Panc1 (cell line): ENCODE results near the gene C18orf32. TPM values are rescaled to one million over a fixed set of nuclear protein-coding genes. Genes with fewer than 3 reads are reported as not detected.

Source experiments
- ATAC-seq: fragments of 200-7000 bp; cut with Tn5 transposase; 2 replicates; pipeline ENCODE4 v1.9.1; 2020; ENCODE audit warnings: mild to moderate bottlenecking, moderate library complexity
- BruUV-seq: library from RNA; stranded (reverse); fragments of 400-500 nt; replicated peaks from 2 replicates; lab custom pipeline; 2021; lab: Mats Ljungman, UMichigan
- CTCF ChIA-PET: fragments of 300-600 bp; sonication (Branson Sonifier 250); formaldehyde crosslinking; loops from one replicate; lab custom pipeline; 2022; ENCODE audit warnings: antibody characterized with exemption; lab: Charles Lee
- POLR2A ChIA-PET: fragments of 300-600 bp; sonication (Branson Sonifier 250); formaldehyde crosslinking; loops from one replicate; lab custom pipeline; 2022; ENCODE audit warnings: antibody characterized with exemption; lab: Charles Lee
- DNase-seq: peaks from one replicate; pipeline ENCODE4 v3.0.0-alpha.2; 2010; ENCODE audit warnings: low read depth, low spot score
- H3K27ac ChIP-seq: 2 replicates; pipeline ENCODE4 v1.5.1; 2011; ENCODE audit warnings: mild to moderate bottlenecking, low read length, inconsistent platforms
- H3K27me3 ChIP-seq: fragments of 200-500 bp; sonication (Bioruptor generic); 2 replicates; pipeline ENCODE4 v1.6.0; 2014; ENCODE audit warnings: low read length, inconsistent platforms; ENCODE audit not compliant: control insufficient read depth, insufficient read depth
- H3K36me3 ChIP-seq: fragments of 200-500 bp; sonication (Bioruptor generic); 2 replicates; pipeline ENCODE4 v1.5.1; 2014; ENCODE audit warnings: inconsistent platforms, mild to moderate bottlenecking, low read length, moderate library complexity; ENCODE audit not compliant: control insufficient read depth, insufficient read depth
- H3K4me1 ChIP-seq: 2 replicates; pipeline ENCODE4 v1.5.1; 2011; ENCODE audit warnings: inconsistent platforms, mild to moderate bottlenecking, low read length, moderate library complexity; ENCODE audit not compliant: control insufficient read depth, insufficient read depth
- H3K4me3 ChIP-seq, 2 experiments: 2 replicates each; pipeline ENCODE4 v1.5.1; 2011 to 2012; ENCODE audit warnings: low read depth in 2 of 2, low read length in 2 of 2, mild to moderate bottlenecking in 2 of 2, inconsistent platforms in 1 of 2, moderate library complexity in 1 of 2
- H3K9me3 ChIP-seq: fragments of 200-500 bp; sonication (Bioruptor generic); 2 replicates; pipeline ENCODE4 v1.5.1; 2014; ENCODE audit warnings: low read depth, mild to moderate bottlenecking, inconsistent platforms, low read length, moderate library complexity; ENCODE audit not compliant: control insufficient read depth, insufficient read depth
- CTCF ChIP-seq: fragments of 450-650 bp; IDR thresholded peaks from 2 replicates; pipeline ENCODE4 v1.5.1; 2017; ENCODE audit warnings: mild to moderate bottlenecking
- POLR2AphosphoS5 ChIP-seq: IDR thresholded peaks from 2 replicates; pipeline ENCODE4 v1.6.1; 2012; ENCODE audit warnings: mild to moderate bottlenecking, low read depth, low read length, moderate library complexity
- SIN3A ChIP-seq: IDR thresholded peaks from 2 replicates; pipeline ENCODE4 v1.6.1; 2012; ENCODE audit warnings: low read depth, mild to moderate bottlenecking, low read length, moderate library complexity, borderline replicate concordance; ENCODE audit not compliant: insufficient read depth
- TCF7L2 ChIP-seq: IDR thresholded peaks from 2 replicates; pipeline ENCODE4 v1.6.1; 2011; ENCODE audit warnings: mild to moderate bottlenecking, low read depth, low read length, inconsistent platforms
- in situ Hi-C: cut with HindIII; loops from 2 replicates; pipeline ENCODE4 v1.10.0; 2016; ENCODE audit warnings: low sequenced_read_pairs, low pct_unique_long_range_greater_than_20kb
- intact Hi-C: fragments of 100-400 bp; cut with micrococcal nuclease; formaldehyde crosslinking; loops from one replicate; pipeline ENCODE4 v1.10.0; 2022; ENCODE audit not compliant: unreplicated experiment
- total RNA-seq: library from RNA; stranded (reverse); gene quantifications from one replicate; pipeline ENCODE4 v1.2.1, GENCODE V29; 2021; ENCODE audit not compliant: unreplicated experiment
- TF ChIP-seq, protein P1 (sequence below), 2 experiments: IDR thresholded peaks; 2 replicates each; pipeline ENCODE4 v1.6.1; 2011 to 2012; ENCODE audit warnings: low read depth in 2 of 2, control low read depth in 1 of 2, low read length in 1 of 2, mild to moderate bottlenecking in 1 of 2, moderate library complexity in 1 of 2; ENCODE audit not compliant: insufficient read depth in 1 of 2

Gene C18orf32
- total RNA-seq, 1 experiment from 2014 or later: 38.0 TPM

DNA sequence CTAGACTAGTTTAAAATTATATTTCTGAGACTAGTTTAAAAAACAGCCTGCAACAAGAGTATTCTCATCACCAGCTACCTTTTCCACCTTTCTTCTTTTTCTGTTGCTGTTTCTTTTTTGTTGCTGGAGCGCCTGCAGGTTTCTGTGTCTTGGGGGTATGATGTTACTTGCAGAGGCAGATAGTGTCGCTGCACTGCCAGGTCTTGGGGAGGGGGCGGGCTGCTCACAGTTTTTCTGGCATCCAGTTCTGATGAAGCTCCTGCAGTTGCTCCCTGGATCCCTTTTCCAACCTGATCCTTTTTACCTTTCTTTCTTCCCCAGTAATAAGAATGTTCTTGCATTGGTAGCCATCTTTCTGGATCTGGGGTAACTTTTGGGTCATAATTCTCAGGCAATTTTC lies 8.0 kb upstream of the C18orf32 start:
- intact Hi-C loops: no loop called here
- H3K27ac ChIP-seq: no peak overlapping the region

GRCh38 chr18:49494660-49495059 lies 7.6 kb upstream of the C18orf32 start:
- POLR2A ChIA-PET: no interaction called here
- H3K4me1 ChIP-seq: peaks cover 14% of the 10 kb centered on the region
- ATAC-seq: no peak
- TF ChIP-seq TCF7L2: no peak
- no peak for TF ChIP-seq CTCF
- TF ChIP-seq, protein P1, sequence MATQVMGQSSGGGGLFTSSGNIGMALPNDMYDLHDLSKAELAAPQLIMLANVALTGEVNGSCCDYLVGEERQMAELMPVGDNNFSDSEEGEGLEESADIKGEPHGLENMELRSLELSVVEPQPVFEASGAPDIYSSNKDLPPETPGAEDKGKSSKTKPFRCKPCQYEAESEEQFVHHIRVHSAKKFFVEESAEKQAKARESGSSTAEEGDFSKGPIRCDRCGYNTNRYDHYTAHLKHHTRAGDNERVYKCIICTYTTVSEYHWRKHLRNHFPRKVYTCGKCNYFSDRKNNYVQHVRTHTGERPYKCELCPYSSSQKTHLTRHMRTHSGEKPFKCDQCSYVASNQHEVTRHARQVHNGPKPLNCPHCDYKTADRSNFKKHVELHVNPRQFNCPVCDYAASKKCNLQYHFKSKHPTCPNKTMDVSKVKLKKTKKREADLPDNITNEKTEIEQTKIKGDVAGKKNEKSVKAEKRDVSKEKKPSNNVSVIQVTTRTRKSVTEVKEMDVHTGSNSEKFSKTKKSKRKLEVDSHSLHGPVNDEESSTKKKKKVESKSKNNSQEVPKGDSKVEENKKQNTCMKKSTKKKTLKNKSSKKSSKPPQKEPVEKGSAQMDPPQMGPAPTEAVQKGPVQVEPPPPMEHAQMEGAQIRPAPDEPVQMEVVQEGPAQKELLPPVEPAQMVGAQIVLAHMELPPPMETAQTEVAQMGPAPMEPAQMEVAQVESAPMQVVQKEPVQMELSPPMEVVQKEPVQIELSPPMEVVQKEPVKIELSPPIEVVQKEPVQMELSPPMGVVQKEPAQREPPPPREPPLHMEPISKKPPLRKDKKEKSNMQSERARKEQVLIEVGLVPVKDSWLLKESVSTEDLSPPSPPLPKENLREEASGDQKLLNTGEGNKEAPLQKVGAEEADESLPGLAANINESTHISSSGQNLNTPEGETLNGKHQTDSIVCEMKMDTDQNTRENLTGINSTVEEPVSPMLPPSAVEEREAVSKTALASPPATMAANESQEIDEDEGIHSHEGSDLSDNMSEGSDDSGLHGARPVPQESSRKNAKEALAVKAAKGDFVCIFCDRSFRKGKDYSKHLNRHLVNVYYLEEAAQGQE (IDR thresholded peaks at IDR 0.05; ENCODE audit: insufficient read depth in 1 of 2, low read depth in 2 of 2, low read length in 1 of 2): no peak
- no peak for TF ChIP-seq POLR2AphosphoS5
- TF ChIP-seq SIN3A: no peak
- H3K36me3 ChIP-seq: peaks cover 21% of the 10 kb centered on the region
- DNase-seq: no peak
- CTCF ChIA-PET: interaction anchor here (0.6 kb wide), 1 partner anchor 30 kb away, joined by 3 read pairs; no protein-coding TSS in a partner anchor
- in situ Hi-C loops: no loop called here
- H3K4me3 ChIP-seq: no peak overlapping the region
- intact Hi-C loops: no loop called here
- no peaks in the 10 kb centered on the region for H3K27me3 ChIP-seq
- no peak overlapping the region for H3K27ac ChIP-seq
- no TSS peak for BruUV-seq
- H3K9me3 ChIP-seq: no peaks in the 10 kb centered on the region

More for the DNA sequence above, 8.0 kb upstream of the C18orf32 start:
- no peak overlapping the region for H3K4me3 ChIP-seq
- no peaks in the 10 kb centered on the region for H3K9me3 ChIP-seq
- ATAC-seq (no peak), DNase-seq (no peak)
- in situ Hi-C loops: no loop called here
- TF ChIP-seq SIN3A (no peak), TCF7L2 (no peak), CTCF (no peak), POLR2AphosphoS5 (no peak)
- TF ChIP-seq, protein P1 (IDR thresholded peaks at IDR 0.05; ENCODE audit: insufficient read depth in 1 of 2, low read depth in 2 of 2, low read length in 1 of 2): no peak
- no TSS peak for BruUV-seq
- H3K4me1 ChIP-seq: peaks cover 10% of the 10 kb centered on the region
- H3K36me3 ChIP-seq: peaks cover 17% of the 10 kb centered on the region
- CTCF ChIA-PET: interaction anchor here (0.6 kb wide), 1 partner anchor 30 kb away, joined by 3 read pairs; no protein-coding TSS in a partner anchor
- H3K27me3 ChIP-seq: no peaks in the 10 kb centered on the region
- POLR2A ChIA-PET: no interaction called here
